ENCODE results near the gene OCA2. TPM values are rescaled to one million over a fixed set of nuclear protein-coding genes. Genes with fewer than 3 reads are reported as not detected.
A peak's percentile ranks its signal among the peaks of the same experiment; 100 is the strongest.

Gene OCA2
- total and polyA plus RNA-seq, 2 of the 4 experiments (the other 2 are of a cell fraction): under 0.01 to 0.03 TPM

DNA sequence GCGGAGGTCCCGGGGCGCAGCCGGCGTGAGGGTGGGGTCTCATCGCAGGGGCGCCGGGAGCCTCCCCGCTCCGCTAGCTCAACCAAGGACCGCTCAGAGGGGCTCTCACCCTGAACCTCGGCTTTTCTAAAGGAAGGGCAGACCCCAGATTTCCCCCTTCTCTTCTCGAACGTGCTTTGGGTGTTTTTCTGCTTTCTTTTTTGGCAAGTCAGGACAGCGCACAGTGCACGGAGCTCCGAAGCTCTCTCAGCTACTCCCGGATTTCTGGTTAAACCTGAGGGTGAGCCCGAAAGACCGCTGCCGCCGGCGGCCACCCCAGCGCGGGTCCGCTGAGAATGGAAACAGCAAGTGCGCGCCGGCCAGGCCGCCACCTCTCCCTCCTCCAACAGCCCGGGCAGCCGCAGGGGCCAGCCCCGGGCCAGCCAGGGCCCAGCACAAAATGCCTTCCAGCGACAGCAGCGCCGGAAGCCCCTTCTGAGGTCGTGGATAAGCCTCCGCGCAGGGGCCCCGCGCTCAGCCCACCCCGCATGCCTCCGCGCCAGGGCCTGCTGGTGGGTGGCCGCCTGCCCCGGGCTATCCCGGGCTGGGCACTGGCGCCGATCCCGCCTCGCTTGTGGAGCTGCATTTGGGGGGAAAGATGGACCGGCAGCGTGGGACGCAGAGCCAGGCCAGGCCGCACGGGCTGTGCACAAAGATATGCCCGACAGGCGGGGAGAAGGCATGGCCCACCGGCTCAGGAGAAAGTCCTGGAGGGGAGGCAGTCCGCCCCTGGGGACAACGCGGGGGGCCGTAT lies 8.2 kb upstream of the OCA2 start:
- Histone ChIP-seq H2BK15ac (ENCODE audit: low read depth, low read length) (no peak overlapping the region), H3K9me3 (ENCODE audit: control insufficient read depth, insufficient read depth, low read length) (no peaks in the 10 kb centered on the region), H3K79me1 (ENCODE audit: low read depth in 1 of 2, low read length in 2 of 2) (no peaks in the 10 kb centered on the region), H3K14ac (replicated peaks; ENCODE audit: low read depth, low read length) (no peak overlapping the region), H4K20me1 (ENCODE audit: insufficient read depth, low read length) (no peaks in the 10 kb centered on the region; the same call in 1 of the 2 replicates), H3K56ac (ENCODE audit: extremely low read depth, insufficient read depth, low read length) (no peak overlapping the region), H3K23ac (ENCODE audit: low read depth, low read length) (no peak overlapping the region), H2AK5ac (ENCODE audit: low read depth, low read length) (no peak overlapping the region), H4K8ac (ENCODE audit: low read depth in 2 of 2, low read length in 2 of 2) (peak overlapping the region in 1 of 2 experiments; percentile 5; a peak in 1 of 4 replicates), H2AK9ac (replicated peaks; ENCODE audit: low read depth, low read length, poor library complexity) (no peak overlapping the region), H3K27me3 (ENCODE audit: control insufficient read depth, insufficient read depth, low read length) (peaks cover 7% of the 10 kb centered on the region; the same call in 1 of the 2 replicates), H3K27ac (ENCODE audit: insufficient read depth, low read length) (no peak overlapping the region), H3K4ac (ENCODE audit: low read depth, low read length) (no peak overlapping the region), H2AFZ (replicated peaks; ENCODE audit: low read length, poor library complexity) (peak overlapping the region; percentile 82), H4K91ac (ENCODE audit: insufficient read depth, low read depth, low read length) (no peak overlapping the region), H3K9ac (ENCODE audit: low read depth, low read length) (no peak overlapping the region), H3K4me1 (ENCODE audit: control insufficient read depth, insufficient read depth, low read length) (no peaks in the 10 kb centered on the region; the same call in 1 of the 2 replicates), H2BK20ac (ENCODE audit: low read depth, low read length) (no peak overlapping the region), H3K18ac (ENCODE audit: low read depth, low read length) (no peak overlapping the region), H3K4me3 (ENCODE audit: insufficient read depth, low read depth, low read length) (peak overlapping the region; percentile 45), H3K4me2 (ENCODE audit: low read depth, low read length) (peak overlapping the region; percentile 84), H3K9me1 (ENCODE audit: insufficient read depth, low read length) (peaks cover 2% of the 10 kb centered on the region; the same call in 1 of the 2 replicates), H2BK120ac (ENCODE audit: low read depth, low read length) (no peak overlapping the region), H3K36me3 (ENCODE audit: control insufficient read depth, insufficient read depth, low read length) (peaks cover 8% of the 10 kb centered on the region), H2BK5ac (ENCODE audit: low read depth, low read length, poor library complexity, severe bottlenecking) (no peak overlapping the region), H4K5ac (ENCODE audit: low read depth, low read length) (no peak overlapping the region)
- dilution Hi-C loops (cut with HindIII; ENCODE audit: low sequenced_read_pairs, unreplicated experiment): no loop called here
- 24% methylated on average over 12 of the region's 63 CpGs; no CpG with 5 or more reads in 1 of the 2 experiments for WGBS, 2 experiments (ENCODE audit: extremely low coverage in 2 of 2, insufficient read length in 1 of 2)
- no peak for DNase-seq
- in situ Hi-C loops (cut with MboI; ENCODE audit: low sequenced_read_pairs): loop anchor here (25.0 kb wide), 1 partner anchor 1220 kb away; no protein-coding TSS in a partner anchor
- ATAC-seq (ENCODE audit: low read depth): peak; percentile 59
- POLR2A ChIA-PET (ENCODE audit: unreplicated experiment): no interaction called here
- TF ChIP-seq FOS (IDR thresholded peaks at IDR 0.05; ENCODE audit: low read depth, low read length) (no peak), CHD1 (IDR thresholded peaks at IDR 0.05; ENCODE audit: low read depth, low read length) (no peak), RFX5 (IDR thresholded peaks at IDR 0.05; ENCODE audit: low read depth, low read length) (no peak)
- TF ChIP-seq, protein P1, sequence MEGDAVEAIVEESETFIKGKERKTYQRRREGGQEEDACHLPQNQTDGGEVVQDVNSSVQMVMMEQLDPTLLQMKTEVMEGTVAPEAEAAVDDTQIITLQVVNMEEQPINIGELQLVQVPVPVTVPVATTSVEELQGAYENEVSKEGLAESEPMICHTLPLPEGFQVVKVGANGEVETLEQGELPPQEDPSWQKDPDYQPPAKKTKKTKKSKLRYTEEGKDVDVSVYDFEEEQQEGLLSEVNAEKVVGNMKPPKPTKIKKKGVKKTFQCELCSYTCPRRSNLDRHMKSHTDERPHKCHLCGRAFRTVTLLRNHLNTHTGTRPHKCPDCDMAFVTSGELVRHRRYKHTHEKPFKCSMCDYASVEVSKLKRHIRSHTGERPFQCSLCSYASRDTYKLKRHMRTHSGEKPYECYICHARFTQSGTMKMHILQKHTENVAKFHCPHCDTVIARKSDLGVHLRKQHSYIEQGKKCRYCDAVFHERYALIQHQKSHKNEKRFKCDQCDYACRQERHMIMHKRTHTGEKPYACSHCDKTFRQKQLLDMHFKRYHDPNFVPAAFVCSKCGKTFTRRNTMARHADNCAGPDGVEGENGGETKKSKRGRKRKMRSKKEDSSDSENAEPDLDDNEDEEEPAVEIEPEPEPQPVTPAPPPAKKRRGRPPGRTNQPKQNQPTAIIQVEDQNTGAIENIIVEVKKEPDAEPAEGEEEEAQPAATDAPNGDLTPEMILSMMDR (conservative IDR thresholded peaks at IDR 0.05; ENCODE audit: low read depth, low read length): no peak
- TF ChIP-seq, protein P2, sequence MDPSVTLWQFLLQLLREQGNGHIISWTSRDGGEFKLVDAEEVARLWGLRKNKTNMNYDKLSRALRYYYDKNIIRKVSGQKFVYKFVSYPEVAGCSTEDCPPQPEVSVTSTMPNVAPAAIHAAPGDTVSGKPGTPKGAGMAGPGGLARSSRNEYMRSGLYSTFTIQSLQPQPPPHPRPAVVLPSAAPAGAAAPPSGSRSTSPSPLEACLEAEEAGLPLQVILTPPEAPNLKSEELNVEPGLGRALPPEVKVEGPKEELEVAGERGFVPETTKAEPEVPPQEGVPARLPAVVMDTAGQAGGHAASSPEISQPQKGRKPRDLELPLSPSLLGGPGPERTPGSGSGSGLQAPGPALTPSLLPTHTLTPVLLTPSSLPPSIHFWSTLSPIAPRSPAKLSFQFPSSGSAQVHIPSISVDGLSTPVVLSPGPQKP (IDR thresholded peaks at IDR 0.05; ENCODE audit: borderline replicate concordance, low read depth, low read length): no peak
- intact Hi-C loops (cut with micrococcal nuclease): no loop called here
- BruUV-seq (replicated peaks): no TSS peak
- CTCF ChIA-PET: interaction anchor here (0.6 to 1.9 kb wide), 3 partner anchors 9 to 167 kb away, joined by 3 to 4 read pairs (median 3); partner anchors contain the start of gene OCA2

All from IMR-90 (cell line).